HAP-1 (cell line): ENCODE results near the gene OR5D16.
"Not testable (repeated sequence)": the region's sequence is repeated elsewhere in the genome, so short reads cannot be mapped to it uniquely, and the experiment has no call there.

ENCODE experiments used
- DNase-seq, 2 experiments: peaks; one replicate each; pipeline ENCODE4 v3.0.0-alpha.2; 2016 to 2020; ENCODE audit warnings: low spot score in 2 of 2
- H3K27me3 ChIP-seq: fragments of 250-450 bp; sonication (Bioruptor Pico); 2 replicates; pipeline ENCODE4 v1.5.1; 2020; ENCODE audit warnings: low read depth, mild to moderate bottlenecking, moderate library complexity
- H3K36me3 ChIP-seq: fragments of 250-450 bp; sonication (Bioruptor Pico); replicated peaks from 2 replicates; pipeline ENCODE4 v1.5.1; 2020; ENCODE audit warnings: mild to moderate bottlenecking
- H3K4me1 ChIP-seq: fragments of 250-450 bp; sonication (Bioruptor Pico); 2 replicates; pipeline ENCODE4 v1.5.1; 2020; ENCODE audit warnings: mild to moderate bottlenecking
- H3K4me3 ChIP-seq: fragments of 250-450 bp; sonication (Bioruptor Pico); 2 replicates; pipeline ENCODE4 v1.5.1; 2020; ENCODE audit warnings: mild to moderate bottlenecking, moderate library complexity
- H3K9me3 ChIP-seq: fragments of 250-450 bp; sonication (Bioruptor Pico); 2 replicates; pipeline ENCODE4 v1.5.1; 2020; ENCODE audit warnings: mild to moderate bottlenecking, moderate library complexity
- in situ Hi-C: fragments of 300-500 bp; cut with MboI; formaldehyde crosslinking; loops from 3 replicates; pipeline ENCODE4 v1.14.3; 2020; ENCODE audit warnings: low sequenced_read_pairs, inconsistent platforms, mixed read lengths

OR5D16 gene

GRCh38 chr11:55882997-55883396 is 44.4 kb downstream of the OR5D16 start, which contains the start of gene TRIM51:
Gene TRIM51, plus strand, starts transcription at chr11:55883297. Its CDS starts 2,132 bp downstream, at chr11:55885429.
- H3K27me3 ChIP-seq, H3K4me1 ChIP-seq, H3K4me3 ChIP-seq, DNase-seq, H3K36me3 ChIP-seq, H3K9me3 ChIP-seq, in situ Hi-C loops: not testable (repeated sequence)

- H3K4me3 ChIP-seq, DNase-seq, H3K4me1 ChIP-seq, H3K9me3 ChIP-seq, H3K27me3 ChIP-seq, in situ Hi-C loops, H3K36me3 ChIP-seq: not testable (repeated sequence)
Observed at GRCh38 chr11:55884995-55885394, 46.4 kb downstream of the OR5D16 start.

- H3K4me1 ChIP-seq, in situ Hi-C loops, H3K9me3 ChIP-seq, DNase-seq, H3K4me3 ChIP-seq, H3K36me3 ChIP-seq, H3K27me3 ChIP-seq: not testable (repeated sequence)
Observed at GRCh38 chr11:55885481-55885880, 46.9 kb downstream of the OR5D16 start.
